Superior temporal gyrus (tissue), 1 donor: Measurements from ENCODE around the gene CHPF2.
A peak's percentile ranks its signal among the peaks of the same experiment; 100 is the strongest.

Experiments used
- DNase-seq: peaks from one replicate; pipeline ENCODE4 v3.0.0-alpha.2; 2016; ENCODE audit errors: extremely low spot score

The CHPF2 gene

DNA sequence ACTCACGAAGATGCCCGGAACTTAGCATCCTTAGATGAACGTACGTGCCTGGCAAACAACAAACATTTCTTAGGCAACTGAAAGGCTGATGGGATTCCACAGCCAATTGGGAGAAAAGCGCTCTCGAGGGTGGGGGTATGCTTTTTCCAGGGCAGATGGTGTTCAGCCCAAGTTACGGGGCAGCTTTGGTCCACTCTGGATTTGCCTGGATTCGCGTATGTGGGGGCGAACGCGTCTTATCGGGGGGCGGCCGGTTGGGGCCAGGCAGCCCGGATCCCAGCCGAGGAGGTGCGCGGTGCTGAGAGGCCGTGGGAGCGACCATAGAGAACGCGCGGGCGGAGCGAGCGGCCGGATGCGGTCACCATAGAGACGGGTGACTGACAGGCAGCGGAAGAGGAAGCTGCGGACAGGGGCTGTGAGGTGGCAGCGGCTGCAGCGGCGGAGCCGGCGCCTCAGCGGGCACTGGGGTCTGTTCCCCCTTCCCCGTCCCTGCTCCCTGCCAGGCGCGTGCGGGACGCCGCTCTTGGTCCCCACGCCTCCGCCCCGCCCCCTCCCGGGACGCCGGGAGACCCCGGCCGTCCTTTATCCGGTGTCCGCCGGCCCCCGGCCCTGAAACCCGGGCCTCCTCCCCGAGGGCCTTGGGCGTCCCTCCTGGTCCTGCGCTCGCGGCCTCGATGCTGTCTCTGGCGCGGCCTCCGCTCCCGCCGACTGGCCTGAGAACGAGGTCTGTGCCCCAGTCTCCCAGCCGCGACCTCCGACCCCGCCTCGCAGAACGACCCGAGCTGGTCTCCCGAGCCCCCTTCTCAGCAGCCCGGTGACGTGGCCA, at the start of gene CHPF2:
CHPF2 (plus strand) TSS at position 393 of the 826 bp plus-strand sequence. CDS start 1,529 bp downstream, outside the sequence.
- peak; percentile 91 for DNase-seq

DNA sequence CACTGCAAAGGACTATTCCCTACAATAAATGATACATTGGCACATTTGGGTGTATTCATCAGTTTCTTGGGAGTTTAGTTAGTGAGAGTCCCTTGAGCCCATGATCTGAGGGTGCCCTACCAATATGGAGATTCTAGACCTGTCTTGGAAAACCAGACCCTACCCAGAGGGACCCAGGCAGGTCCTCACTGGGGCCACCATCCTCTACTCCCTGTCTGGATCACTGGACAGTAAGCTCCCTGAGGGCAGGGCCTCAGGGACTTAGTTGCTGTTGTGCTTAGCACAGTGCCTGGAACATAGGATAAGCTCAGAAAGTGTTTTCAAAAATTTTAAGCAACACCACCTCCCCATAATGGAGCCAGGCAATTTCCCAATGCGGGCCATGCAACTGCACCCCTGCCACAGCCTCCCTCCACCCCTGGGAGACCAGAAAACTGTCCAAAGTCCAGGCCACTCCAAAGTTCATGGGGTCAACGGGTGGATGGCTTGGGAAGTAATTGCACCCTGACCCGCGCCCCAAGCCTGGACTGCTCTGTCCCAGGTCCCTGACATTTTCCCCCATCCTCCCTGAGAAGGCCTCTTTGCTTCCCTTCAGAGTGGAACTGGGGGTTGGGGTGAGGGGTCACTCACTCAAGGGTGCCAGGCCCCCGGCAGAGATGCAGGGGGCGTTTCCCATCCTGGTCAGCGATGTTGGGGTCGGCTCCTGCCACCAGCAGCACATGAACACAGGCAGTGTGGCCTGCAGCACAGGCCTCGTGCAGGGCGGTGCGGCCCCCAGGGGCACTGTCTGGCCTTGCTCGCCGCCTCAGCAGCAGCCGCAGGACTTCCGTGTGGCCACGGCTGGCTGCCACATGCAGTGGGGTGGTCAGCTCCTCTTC, 46.3 kb upstream of the CHPF2 start:
- no peak for DNase-seq

GRCh38 chr7:151186640-151187408, 45.5 kb upstream of the CHPF2 start, which contains the start of gene ASB10:
TSS of gene ASB10 (minus strand) at chr7:151187250. CDS start at chr7:151187130, 120 bp downstream.
- no peak for DNase-seq

DNA sequence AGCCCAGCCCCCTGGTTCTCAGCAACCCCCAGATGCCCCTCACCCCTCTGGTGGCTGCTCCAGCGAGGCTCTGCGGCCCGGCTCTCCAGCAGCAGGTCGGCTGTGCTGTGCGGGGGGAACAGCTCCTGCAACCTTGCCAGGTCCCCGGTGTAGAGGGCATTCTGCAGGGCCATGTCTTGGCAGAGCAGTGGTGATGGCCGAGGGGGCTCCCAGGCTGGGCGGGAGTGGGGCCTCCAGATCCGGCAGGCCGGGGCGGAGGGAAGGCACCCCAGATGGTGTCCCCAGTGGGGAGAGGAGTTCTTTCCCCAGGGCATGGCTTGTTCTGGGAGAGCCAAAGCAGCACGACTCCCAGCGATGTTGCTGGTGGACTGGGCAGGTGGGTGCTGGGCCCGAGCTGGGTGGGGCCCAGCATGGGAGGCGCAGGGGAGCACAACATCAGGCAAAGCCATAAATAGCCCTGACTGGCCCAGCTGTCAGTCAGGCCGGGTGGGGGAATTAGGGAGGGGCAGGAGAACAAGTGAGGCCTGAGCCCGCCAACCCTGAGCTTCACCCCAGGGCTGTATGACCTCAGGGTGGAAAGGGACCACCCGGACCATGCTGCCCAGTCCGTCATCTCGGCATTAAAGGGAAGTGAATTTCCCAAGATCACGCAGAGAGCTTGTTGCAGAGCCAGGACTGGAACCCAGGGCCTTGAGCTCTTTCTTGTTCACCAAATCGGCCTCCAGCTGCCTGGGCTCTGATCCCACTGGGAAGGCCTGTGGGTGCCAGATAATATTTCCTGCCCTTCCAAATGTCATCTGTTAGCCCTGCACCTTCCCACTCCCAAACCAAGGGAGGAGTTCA, 44.7 kb upstream of the CHPF2 start:
- DNase-seq: no peak

- DNase-seq: no peak
Measured at GRCh38 chr7:151188252-151188542, 44.1 kb upstream of the CHPF2 start.

GRCh38 chr7:151189038-151189437, 43.2 kb upstream of the CHPF2 start:
- no peak for DNase-seq

GRCh38 chr7:151191544-151191943, 40.7 kb upstream of the CHPF2 start:
- no peak for DNase-seq

DNA sequence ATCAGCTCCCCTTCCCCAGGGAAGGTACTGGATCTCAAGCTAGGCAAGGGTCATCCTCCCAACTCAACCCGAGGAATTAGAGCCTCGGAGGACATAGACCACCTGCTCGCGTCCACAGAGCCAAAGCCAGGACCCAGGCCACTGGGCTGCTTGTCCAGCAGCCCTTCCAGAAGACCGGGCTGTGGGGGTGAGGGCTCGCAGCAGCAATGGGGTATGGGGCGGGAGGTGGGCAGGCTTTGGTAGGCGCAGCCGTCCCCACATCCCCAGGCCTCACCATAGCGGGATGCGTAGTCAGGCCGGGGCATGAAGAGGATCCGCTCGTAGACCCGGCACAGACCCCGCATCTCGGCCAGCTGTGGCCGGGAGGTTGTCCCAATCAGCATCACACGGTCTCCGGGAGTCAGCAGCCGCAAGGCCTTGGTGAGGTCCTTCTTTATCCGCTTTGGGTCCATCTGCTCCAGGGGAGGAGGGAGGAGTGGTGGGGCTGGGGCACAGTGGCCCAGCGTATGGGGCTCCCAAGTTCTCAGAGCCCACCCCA, 40.2 kb upstream of the CHPF2 start:
- DNase-seq: no peak

- no peak for DNase-seq
Measured at GRCh38 chr7:151193203-151193978, 38.9 kb upstream of the CHPF2 start.

- no peak for DNase-seq
Measured at GRCh38 chr7:151194188-151194587, 38.1 kb upstream of the CHPF2 start.

GRCh38 chr7:151195616-151196450, 36.5 kb upstream of the CHPF2 start:
- no peak for DNase-seq

- DNase-seq: no peak
Measured at GRCh38 chr7:151197932-151198331, 34.4 kb upstream of the CHPF2 start.

DNA sequence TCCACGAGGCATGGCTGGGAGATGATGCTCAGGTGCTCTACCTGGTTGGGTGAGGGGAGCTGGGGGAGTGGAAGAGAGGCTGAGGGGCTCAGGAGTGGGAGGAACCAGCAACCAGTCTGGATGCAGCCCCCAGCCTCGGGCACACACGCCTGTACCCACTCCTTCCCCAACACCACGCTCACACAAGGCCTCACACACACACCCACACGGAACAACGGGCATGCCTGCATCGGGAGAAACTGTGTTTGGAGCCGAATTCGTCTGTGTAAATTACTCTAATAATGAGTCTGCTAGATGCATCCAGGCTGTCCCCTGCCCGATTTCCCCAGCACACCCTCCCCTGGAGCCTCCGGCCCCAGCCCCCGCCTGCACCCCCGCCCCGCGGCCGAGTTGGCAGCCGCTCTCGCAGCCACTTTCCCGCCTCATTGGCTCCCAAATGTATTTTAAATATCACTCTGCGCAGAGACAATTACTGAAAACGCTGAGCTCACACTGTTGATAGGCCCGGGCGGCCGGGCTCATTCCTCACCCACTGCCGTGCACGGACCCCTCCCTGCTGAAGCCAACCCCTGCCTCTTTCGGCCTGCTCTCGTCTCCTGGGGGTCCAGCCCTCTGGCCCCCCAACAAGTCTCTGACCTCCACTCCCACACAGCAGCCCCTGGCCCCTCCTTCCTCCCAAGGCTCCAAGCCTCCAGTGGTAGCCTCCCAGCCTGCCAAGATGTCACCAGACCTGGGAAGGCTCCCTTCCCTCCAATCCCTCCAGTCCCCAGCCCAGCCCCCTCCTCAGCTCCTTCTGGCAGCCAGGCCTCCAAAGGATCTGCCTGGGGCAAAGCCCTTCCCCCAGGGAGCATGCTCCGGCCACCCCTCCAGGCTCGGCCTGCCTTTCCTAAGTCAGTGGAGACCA, 33.1 kb upstream of the CHPF2 start:
- DNase-seq: no peak

DNA sequence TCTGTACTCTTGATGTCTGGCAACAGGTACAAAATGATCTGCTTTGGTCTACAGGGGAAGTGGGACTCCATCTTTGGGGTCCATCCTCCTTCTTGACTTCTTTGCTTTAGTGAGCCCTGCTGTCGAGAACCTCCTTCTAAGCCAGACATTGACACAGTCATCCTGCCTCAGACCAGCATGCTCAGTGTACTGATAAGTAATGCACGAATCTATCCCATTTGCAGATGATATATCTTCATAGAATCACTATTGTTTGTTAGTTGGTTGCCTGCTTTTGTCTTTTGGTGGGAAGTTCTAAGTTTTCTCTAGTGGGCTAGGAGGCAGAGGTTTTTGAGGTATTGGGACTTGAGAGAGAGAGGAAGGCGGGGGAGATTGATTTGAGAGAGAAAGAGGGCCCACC, 30.9 kb upstream of the CHPF2 start:
- DNase-seq: no peak

DNA sequence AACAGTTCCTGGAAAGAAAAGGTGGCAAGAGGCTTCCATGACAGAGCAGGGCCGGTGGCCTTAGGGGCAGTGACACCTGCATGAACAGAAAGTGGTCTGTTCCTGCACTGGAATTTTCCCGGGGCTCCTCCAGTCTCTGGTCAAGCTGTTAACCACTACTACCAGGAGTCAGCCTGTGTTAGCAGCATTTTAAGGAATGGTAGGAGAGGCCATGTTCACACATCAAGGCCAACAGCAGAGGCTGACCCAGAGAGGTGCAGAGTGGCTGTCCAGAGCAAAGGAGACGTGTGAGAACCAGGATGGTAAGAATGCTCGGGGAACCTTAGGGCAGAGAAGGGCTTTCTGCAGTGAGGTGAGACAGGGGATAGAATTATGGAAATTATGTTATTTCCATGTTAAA, 30.5 kb upstream of the CHPF2 start:
- DNase-seq: no peak

DNA sequence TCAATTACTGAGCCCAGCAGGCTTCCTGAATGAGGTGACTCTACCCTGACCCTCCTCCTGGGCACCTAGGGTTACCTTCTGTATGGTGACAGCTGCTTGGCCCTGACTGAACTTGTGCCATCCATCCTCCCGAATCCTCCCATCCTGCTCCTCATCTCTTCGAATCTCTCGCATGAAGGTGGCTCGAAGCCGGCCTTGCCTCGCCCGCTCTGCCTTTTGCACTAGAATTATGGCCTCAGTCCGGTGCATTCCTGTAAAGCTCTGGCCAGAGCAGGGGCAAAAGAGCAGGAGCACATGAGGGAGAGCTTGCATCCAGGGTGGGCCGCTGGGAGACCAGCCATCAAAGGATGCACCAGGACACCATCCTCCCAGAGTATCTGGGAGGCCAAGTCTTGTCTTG, 29.4 kb upstream of the CHPF2 start:
- DNase-seq: no peak

- DNase-seq: no peak
Measured at GRCh38 chr7:151204383-151205032, 27.8 kb upstream of the CHPF2 start.

DNA sequence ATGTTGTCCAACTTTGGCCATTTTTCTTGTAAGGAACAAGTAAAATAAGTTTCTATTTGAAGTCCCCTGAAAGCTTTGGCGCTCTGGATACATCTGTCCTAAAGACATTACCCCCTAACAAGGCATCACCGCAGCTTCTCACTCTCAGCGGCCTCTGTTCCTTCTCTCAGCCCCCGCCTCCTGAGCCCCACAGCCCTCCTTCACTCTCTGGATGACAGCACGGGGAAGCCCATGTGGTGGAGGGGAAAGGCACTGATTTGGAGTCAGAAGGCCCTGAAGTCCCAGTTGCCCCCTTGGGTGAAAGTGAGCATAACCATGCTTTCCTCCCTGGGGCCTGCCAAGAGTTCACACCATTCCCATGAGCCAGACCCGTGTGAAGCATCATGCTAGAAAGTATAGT, 26.6 kb upstream of the CHPF2 start:
- DNase-seq: no peak
